Sigmoid colon (tissue), 7 donors: ENCODE measurements around the gene MYOF. TPM values are rescaled to one million over a fixed set of nuclear protein-coding genes. Genes with fewer than 3 reads are reported as not detected.
"Not testable (repeated sequence)": the region's sequence is repeated elsewhere in the genome, so short reads cannot be mapped to it uniquely, and the experiment has no call there.

ENCODE experiments used
- DNase-seq: peaks from one replicate; pipeline ENCODE4 v3.0.0-alpha.2; 2019
- H3K27ac ChIP-seq, 4 donors: fragments of 200-600 bp; sonication (generic); one replicate each; pipeline ENCODE4 v1.5.1; 2016 to 2019; ENCODE audit warnings: mild to moderate bottlenecking in 1 of 4
- H3K27me3 ChIP-seq, 3 donors: fragments of 200-600 bp; sonication (generic); one replicate each; pipeline ENCODE4 v1.5.1; 2019; ENCODE audit warnings: mild to moderate bottlenecking in 1 of 3
- H3K36me3 ChIP-seq, 4 donors: fragments of 200-600 bp; sonication (generic); one replicate each; pipeline ENCODE4 v1.5.1; 2016 to 2019
- H3K4me1 ChIP-seq, 4 donors: fragments of 200-600 bp; sonication (generic); one replicate each; pipeline ENCODE4 v1.5.1; 2017 to 2019
- H3K4me3 ChIP-seq, 4 donors: fragments of 200-600 bp; sonication (generic); one replicate each; pipeline ENCODE4 v1.5.1; 2017 to 2019; ENCODE audit warnings: mild to moderate bottlenecking in 2 of 4, moderate library complexity in 1 of 4
- H3K9me3 ChIP-seq, 4 donors: fragments of 200-600 bp in 3 of 4; sonication (generic) in 3 of 4; one replicate each; pipeline versions ENCODE4 v1.5.1 to v1.6.1; 2013 to 2019
- CTCF ChIP-seq, 4 experiments: fragments of 450-650 bp in 3 of 4; fragments of 200-600 bp in 1 of 4; IDR thresholded peaks; one replicate each; pipeline ENCODE4 v1.5.1; 2016 to 2019; ENCODE audit warnings: antibody characterized with exemption in 4 of 4, mild to moderate bottlenecking in 3 of 4, moderate library complexity in 2 of 4
- EP300 ChIP-seq, 4 donors: sonication (generic); formaldehyde crosslinking; IDR thresholded peaks; one replicate each; pipeline ENCODE4 v1.6.1; 2017; ENCODE audit warnings: antibody characterized with exemption in 4 of 4
- POLR2A ChIP-seq, 2 donors: fragments of 450-650 bp; IDR thresholded peaks; one replicate each; pipeline ENCODE4 v1.6.1; 2016; ENCODE audit warnings: antibody characterized with exemption in 2 of 2, mild to moderate bottlenecking in 2 of 2, moderate library complexity in 2 of 2
- POLR2AphosphoS5 ChIP-seq, 4 donors: sonication (generic); formaldehyde crosslinking; IDR thresholded peaks; one replicate each; pipeline ENCODE4 v1.6.1; 2017; ENCODE audit warnings: antibody characterized with exemption in 4 of 4
- WGBS, 2 donors: extraction: QIAGEN DNeasy Blood & Tissue Kit; methylation state at CpG; one replicate each; pipeline ENCODE4 v1.1.7; 2013; 5-methylcytosine and 5-hydroxymethylcytosine counted together
- intact Hi-C: fragments of 100-400 bp; cut with DNase I; formaldehyde crosslinking; loops from one replicate; pipeline ENCODE4 v1.15.1; 2023
- polyA plus RNA-seq, 3 donors: library from polyadenylated mRNA; stranded (reverse); fragments of 200-250 nt; gene quantifications; one replicate each; pipeline ENCODE4 v1.2.3, GENCODE V29; 2013
- total RNA-seq, 4 donors: library from RNA; depleted of rRNA; stranded (reverse); fragments of >200 nt; gene quantifications; one replicate each; pipeline ENCODE4 v1.1.0, GENCODE V29; 2016
- donor health status: healthy with polysubstance abuse.
- donor health status: Bipolar disorder and iron deficiency.
- donor health status: healthy.

Gene MYOF
- total and polyA plus RNA-seq, 7 donors = 12.6 to 83.4 (median 36.3) TPM

GRCh38 chr10:93287775-93288174 lies 194.4 kb downstream of the MYOF start:
- peaks cover 0 to 5% (median 0%) of the 10 kb centered on the region in 4 donors for H3K4me1 ChIP-seq
- intact Hi-C loops = loop anchor here (10.0 kb wide), 1 partner anchor 203 kb away; no protein-coding TSS in a partner anchor
- no peak overlapping the region for H3K4me3 ChIP-seq
- no peaks in the 10 kb centered on the region for H3K36me3 ChIP-seq
- H3K27me3 ChIP-seq = no peaks in the 10 kb centered on the region
- no peak for DNase-seq
- TF ChIP-seq CTCF (IDR thresholded peaks at IDR 0.05) = no peak
- 97 to 99% methylated on average over 1 of the region's 1 CpG for WGBS, 2 donors
- H3K27ac ChIP-seq = no peak overlapping the region
- no peaks in the 10 kb centered on the region for H3K9me3 ChIP-seq

GRCh38 chr10:93284246-93284645 lies 197.9 kb downstream of the MYOF start:
- DNase-seq, H3K9me3 ChIP-seq, H3K4me1 ChIP-seq, H3K4me3 ChIP-seq, H3K27me3 ChIP-seq, H3K27ac ChIP-seq, H3K36me3 ChIP-seq: not testable (repeated sequence)
- intact Hi-C loops = loop anchor here (10.0 kb wide), 1 partner anchor 199 kb away; no protein-coding TSS in a partner anchor
- WGBS, 2 donors = 91 to 93% methylated on average over 10 to 11 of the region's 11 CpGs

GRCh38 chr10:93281367-93281720 lies 200.8 kb downstream of the MYOF start:
- intact Hi-C loops = loop anchor here (10.0 kb wide), 1 partner anchor 197 kb away; no protein-coding TSS in a partner anchor
- TF ChIP-seq POLR2A (IDR thresholded peaks at IDR 0.05) (no peak), EP300 (IDR thresholded peaks at IDR 0.05) (no peak)
- H3K9me3 ChIP-seq = no peaks in the 10 kb centered on the region
- DNase-seq = no peak
- WGBS, 2 donors = 86 to 97% methylated on average over 3 of the region's 3 CpGs
- H3K27ac ChIP-seq = no peak overlapping the region
- H3K4me1 ChIP-seq = no peaks in the 10 kb centered on the region
- no peaks in the 10 kb centered on the region for H3K27me3 ChIP-seq
- no peaks in the 10 kb centered on the region for H3K36me3 ChIP-seq
- H3K4me3 ChIP-seq = no peak overlapping the region

GRCh38 chr10:93280699-93281366 lies 201.3 kb downstream of the MYOF start:
- Histone ChIP-seq H3K4me1 (no peaks in the 10 kb centered on the region), H3K9me3 (no peaks in the 10 kb centered on the region), H3K27ac (no peak overlapping the region), H3K27me3 (no peaks in the 10 kb centered on the region), H3K4me3 (no peak overlapping the region), H3K36me3 (no peaks in the 10 kb centered on the region)
- 74 to 76% methylated on average over 8 of the region's 8 CpGs for WGBS, 2 donors
- DNase-seq = no peak
- TF ChIP-seq POLR2A (IDR thresholded peaks at IDR 0.05) = no peak
- intact Hi-C loops = loop anchor here (10.0 kb wide), 1 partner anchor 196 kb away; no protein-coding TSS in a partner anchor

- no peak for TF ChIP-seq POLR2AphosphoS5 (IDR thresholded peaks at IDR 0.05)
- no peak for TF ChIP-seq CTCF (IDR thresholded peaks at IDR 0.05)
- TF ChIP-seq EP300 (IDR thresholded peaks at IDR 0.05) = no peak
- TF ChIP-seq POLR2A (IDR thresholded peaks at IDR 0.05) = no peak
- Histone ChIP-seq H3K27me3 (no peaks in the 10 kb centered on the region), H3K9me3 (no peaks in the 10 kb centered on the region), H3K4me3 (no peak overlapping the region), H3K4me1 (no peaks in the 10 kb centered on the region), H3K27ac (no peak overlapping the region), H3K36me3 (no peaks in the 10 kb centered on the region)
- intact Hi-C loops = loop anchor here (10.0 kb wide), 1 partner anchor 195 kb away; no protein-coding TSS in a partner anchor
- no peak for DNase-seq
- 86 to 95% methylated on average over 6 of the region's 6 CpGs for WGBS, 2 donors
Measured at GRCh38 chr10:93280121-93280698, 201.9 kb downstream of the MYOF start.

- Histone ChIP-seq H3K9me3 (no peaks in the 10 kb centered on the region), H3K27ac (no peak overlapping the region), H3K4me1 (no peaks in the 10 kb centered on the region), H3K4me3 (no peak overlapping the region), H3K27me3 (no peaks in the 10 kb centered on the region), H3K36me3 (no peaks in the 10 kb centered on the region)
- intact Hi-C loops = no loop called here
- no peak for DNase-seq
- no peak for TF ChIP-seq POLR2AphosphoS5 (IDR thresholded peaks at IDR 0.05)
- TF ChIP-seq CTCF (IDR thresholded peaks at IDR 0.05) = no peak
- TF ChIP-seq POLR2A (IDR thresholded peaks at IDR 0.05) = no peak
- TF ChIP-seq EP300 (IDR thresholded peaks at IDR 0.05) = no peak
- 91 to 93% methylated on average over 4 of the region's 4 CpGs for WGBS, 2 donors
Measured at GRCh38 chr10:93277360-93277759, 204.8 kb downstream of the MYOF start.
